CD14-positive monocyte (primary cell): ENCODE data around the gene PCF11. TPM values are rescaled to one million over a fixed set of nuclear protein-coding genes. Genes with fewer than 3 reads are reported as not detected.
A peak's percentile ranks its signal among the peaks of the same experiment; 100 is the strongest.

Experiments used
- DNase-seq, 3 donors: peaks; one replicate each; pipeline ENCODE4 v3.0.0-alpha.2; 2011 to 2022
- H2AFZ ChIP-seq: 2 replicates; pipeline ENCODE4 v1.6.0; 2012; ENCODE audit warnings: mild to moderate bottlenecking, low read depth, low read length, inconsistent platforms; ENCODE audit not compliant: insufficient read depth, poor library complexity, severe bottlenecking
- H3K27ac ChIP-seq, 2 donors: 1 replicate in 1 of 2; 2 replicates in 1 of 2; pipeline ENCODE4 v1.5.1; 2012 to 2013; ENCODE audit warnings: low read length in 2 of 2, control low read depth in 1 of 2, inconsistent platforms in 1 of 2, low read depth in 1 of 2, mild to moderate bottlenecking in 1 of 2
- H3K27me3 ChIP-seq, 2 donors: one replicate each; pipeline versions ENCODE4 v1.6.0 to v1.6.1; 2011 to 2013; ENCODE audit warnings: low read length in 2 of 2; ENCODE audit not compliant: control insufficient read depth in 2 of 2, insufficient read depth in 2 of 2
- H3K36me3 ChIP-seq, 2 donors: replicated peaks in 1 of 2; 1 replicate in 1 of 2; 2 replicates in 1 of 2; pipeline versions ENCODE4 v1.5.1 to v1.6.1; 2012 to 2013; ENCODE audit warnings: low read length in 2 of 2, control low read depth in 1 of 2, inconsistent platforms in 1 of 2, mild to moderate bottlenecking in 1 of 2; ENCODE audit not compliant: insufficient read depth in 2 of 2, control insufficient read depth in 1 of 2
- H3K4me1 ChIP-seq, 2 donors: 1 replicate in 1 of 2; 2 replicates in 1 of 2; pipeline versions ENCODE4 v1.5.1 to v1.6.1; 2012 to 2013; ENCODE audit warnings: low read length in 2 of 2, control low read depth in 1 of 2, inconsistent platforms in 1 of 2, mild to moderate bottlenecking in 1 of 2, moderate library complexity in 1 of 2; ENCODE audit not compliant: insufficient read depth in 2 of 2, control insufficient read depth in 1 of 2
- H3K4me2 ChIP-seq: replicated peaks from 2 replicates; pipeline ENCODE3; 2012; ENCODE audit warnings: low read length, moderate library complexity, mild to moderate bottlenecking; ENCODE audit not compliant: poor library complexity, severe bottlenecking; ENCODE audit errors: extremely low read depth
- H3K4me3 ChIP-seq, 3 experiments: fragments of 200-600 bp in 1 of 3; sonication (generic) in 1 of 3; replicated peaks in 1 of 3; 1 replicate in 2 of 3; 2 replicates in 1 of 3; pipeline ENCODE4 v1.5.1; 2011 to 2013; ENCODE audit warnings: low read length in 3 of 3, mild to moderate bottlenecking in 3 of 3, control low read depth in 2 of 3, low read depth in 2 of 3, inconsistent platforms in 1 of 3, moderate library complexity in 1 of 3
- H3K79me2 ChIP-seq: 2 replicates; pipeline ENCODE4 v1.6.0; 2012; ENCODE audit warnings: mild to moderate bottlenecking, control low read depth, inconsistent platforms, low read length, moderate library complexity; ENCODE audit not compliant: insufficient read depth
- H3K9ac ChIP-seq: 2 replicates; pipeline ENCODE4 v1.6.0; 2017; ENCODE audit warnings: low read length, mild to moderate bottlenecking; ENCODE audit not compliant: insufficient read depth, poor library complexity, severe bottlenecking
- H3K9me3 ChIP-seq, 2 donors: replicated peaks in 1 of 2; 1 replicate in 1 of 2; 2 replicates in 1 of 2; pipeline versions ENCODE4 v1.5.1 to v1.6.1; 2012 to 2013; ENCODE audit warnings: low read length in 2 of 2, control low read depth in 1 of 2; ENCODE audit not compliant: control insufficient read depth in 1 of 2, insufficient read depth in 1 of 2
- H4K20me1 ChIP-seq: 2 replicates; pipeline ENCODE4 v1.6.0; 2012; ENCODE audit warnings: mild to moderate bottlenecking, low read length, control low read depth, moderate library complexity; ENCODE audit not compliant: insufficient read depth
- H3K27ac Mint-ChIP-seq, 7 donors: one replicate each; pipeline ENCODE4 v1.8.0; 2020; ENCODE audit warnings: mild to moderate bottlenecking in 7 of 7, mixed read lengths in 7 of 7, moderate library complexity in 6 of 7, inconsistent platforms in 2 of 7
- H3K27me3 Mint-ChIP-seq, 3 donors: one replicate each; pipeline ENCODE4 v1.8.0; 2021 to 2022; ENCODE audit warnings: low read depth in 3 of 3, mild to moderate bottlenecking in 3 of 3, mixed read lengths in 3 of 3, moderate library complexity in 3 of 3, inconsistent platforms in 1 of 3
- H3K36me3 Mint-ChIP-seq, 2 donors: one replicate each; pipeline ENCODE4 v1.8.0; 2020; ENCODE audit warnings: mixed read lengths in 2 of 2, inconsistent platforms in 1 of 2, mild to moderate bottlenecking in 1 of 2
- H3K4me1 Mint-ChIP-seq: one replicate; pipeline ENCODE4 v1.8.0; 2020; ENCODE audit warnings: mild to moderate bottlenecking, mixed read lengths
- H3K4me3 Mint-ChIP-seq, 2 donors: one replicate each; pipeline ENCODE4 v1.8.0; 2020; ENCODE audit warnings: mild to moderate bottlenecking in 2 of 2, mixed read lengths in 2 of 2, moderate library complexity in 1 of 2
- H3K9me3 Mint-ChIP-seq, 7 donors: one replicate each; pipeline ENCODE4 v1.8.0; 2020 to 2022; ENCODE audit warnings: mixed read lengths in 7 of 7, mild to moderate bottlenecking in 6 of 7, moderate library complexity in 6 of 7, inconsistent platforms in 2 of 7
- CTCF ChIP-seq: fragments of 200-600 bp; IDR thresholded peaks from one replicate; pipeline ENCODE4 v1.8.0; 2022; ENCODE audit warnings: antibody characterized with exemption, mild to moderate bottlenecking
- WGBS: methylation state at CpG from one replicate; pipeline ENCODE4 v1.1.5; 2013; ENCODE audit warnings: missing lambda C conversion rate; ENCODE audit not compliant: insufficient coverage; 5-methylcytosine and 5-hydroxymethylcytosine counted together
- intact Hi-C, 2 donors: fragments of 100-400 bp; cut with micrococcal nuclease; formaldehyde crosslinking; loops; one replicate each; pipeline versions ENCODE4 v1.15.0 to v1.15.1; 2023
- polyA plus RNA-seq, 3 donors: library from polyadenylated mRNA; depleted of rRNA in 1 of 3; unstranded in 2 of 3; stranded (reverse) in 1 of 3; fragments of 300-500 nt in 2 of 3; fragments of >200 nt in 1 of 3; fragmentation: Illumina TruSeq in 2 of 3; gene quantifications; 1 replicate in 2 of 3; 2 replicates in 1 of 3; pipeline ENCODE4 v1.2.3, GENCODE V29; 2012 to 2021

PCF11 gene
- polyA plus RNA-seq, 3 donors: 8.3 to 78.1 (median 15.7) TPM

GRCh38 chr11:83157594-83158356 is 844 bp downstream of the PCF11 start:
- Histone ChIP-seq H3K4me2 (peak overlapping the region; percentile 83), H3K79me2 (peaks cover 69% of the 10 kb centered on the region), H3K4me3 (peak overlapping the region; percentile 61 to 98 (median 89)), H3K27ac (peak overlapping the region; percentile 97 to 98), H3K9ac (peak overlapping the region; percentile 99), H2AFZ (no peak overlapping the region), H3K4me1 (peaks cover 30 to 52% of the 10 kb centered on the region in 2 donors), H3K9me3 (no peaks in the 10 kb centered on the region), H3K27me3 (no peaks in the 10 kb centered on the region), H4K20me1 (peaks cover 57% of the 10 kb centered on the region), H3K36me3 (peaks cover 6 to 8% of the 10 kb centered on the region in 2 donors)
- DNase-seq: peak; percentile 64 to 84 (median 81)
- 0% methylated on average over 7 of the region's 18 CpGs for WGBS
- peaks cover 0 to 4% (median 0%) of the 10 kb centered on the region in 7 donors for H3K9me3 Mint-ChIP-seq
- H3K27ac Mint-ChIP-seq: peak overlapping the region; percentile 99 to 100 (median 100)
- no peak for TF ChIP-seq CTCF
- peaks cover 22 to 28% of the 10 kb centered on the region in 2 donors for H3K36me3 Mint-ChIP-seq
- intact Hi-C loops: loop anchor here (1.0 to 5.0 kb wide), 7 partner anchors 36 to 257 kb away; partner anchors contain the start of genes DDIAS (in 2 of the 2), PRCP (in 2 of the 2), ANKRD42 (in 1 of the 2) and CCDC90B (in 1 of the 2)
- H3K4me3 Mint-ChIP-seq: peak overlapping the region; percentile 98 to 99
- peaks cover 33% of the 10 kb centered on the region for H3K4me1 Mint-ChIP-seq
- H3K27me3 Mint-ChIP-seq: peaks cover 0 to 4% (median 0%) of the 10 kb centered on the region in 3 donors

- Histone ChIP-seq H3K4me1 (peaks cover 30 to 52% of the 10 kb centered on the region in 2 donors), H3K9me3 (no peaks in the 10 kb centered on the region), H3K27me3 (no peaks in the 10 kb centered on the region), H3K79me2 (peaks cover 75% of the 10 kb centered on the region), H2AFZ (no peak overlapping the region), H3K27ac (peak overlapping the region; percentile 97 to 98), H3K9ac (peak overlapping the region; percentile 99), H4K20me1 (peaks cover 62% of the 10 kb centered on the region), H3K4me3 (peak overlapping the region; percentile 61 to 98 (median 89)), H3K4me2 (peak overlapping the region; percentile 83), H3K36me3 (peaks cover 8 to 11% of the 10 kb centered on the region in 2 donors)
- peak overlapping the region; percentile 98 to 99 for H3K4me3 Mint-ChIP-seq
- peaks cover 0 to 4% (median 0%) of the 10 kb centered on the region in 3 donors for H3K27me3 Mint-ChIP-seq
- H3K9me3 Mint-ChIP-seq: peaks cover 0 to 4% (median 0%) of the 10 kb centered on the region in 7 donors
- no peak for DNase-seq
- peaks cover 33% of the 10 kb centered on the region for H3K4me1 Mint-ChIP-seq
- H3K36me3 Mint-ChIP-seq: peaks cover 22 to 28% of the 10 kb centered on the region in 2 donors
- H3K27ac Mint-ChIP-seq: peak overlapping the region; percentile 88 to 100 (median 100)
- WGBS: no CpG with 5 or more reads among the region's 5 CpGs
- intact Hi-C loops: loop anchor here in 1 of 2 donors (5.0 kb wide), 3 partner anchors 86 to 256 kb away; partner anchors contain the start of genes CCDC90B, DDIAS, PRCP and RAB30
- no peak for TF ChIP-seq CTCF
These were observed 1.4 kb downstream of the PCF11 start for GRCh38 chr11:83158357-83158786.
